ENCODE data around the gene C13orf42.

DNA sequence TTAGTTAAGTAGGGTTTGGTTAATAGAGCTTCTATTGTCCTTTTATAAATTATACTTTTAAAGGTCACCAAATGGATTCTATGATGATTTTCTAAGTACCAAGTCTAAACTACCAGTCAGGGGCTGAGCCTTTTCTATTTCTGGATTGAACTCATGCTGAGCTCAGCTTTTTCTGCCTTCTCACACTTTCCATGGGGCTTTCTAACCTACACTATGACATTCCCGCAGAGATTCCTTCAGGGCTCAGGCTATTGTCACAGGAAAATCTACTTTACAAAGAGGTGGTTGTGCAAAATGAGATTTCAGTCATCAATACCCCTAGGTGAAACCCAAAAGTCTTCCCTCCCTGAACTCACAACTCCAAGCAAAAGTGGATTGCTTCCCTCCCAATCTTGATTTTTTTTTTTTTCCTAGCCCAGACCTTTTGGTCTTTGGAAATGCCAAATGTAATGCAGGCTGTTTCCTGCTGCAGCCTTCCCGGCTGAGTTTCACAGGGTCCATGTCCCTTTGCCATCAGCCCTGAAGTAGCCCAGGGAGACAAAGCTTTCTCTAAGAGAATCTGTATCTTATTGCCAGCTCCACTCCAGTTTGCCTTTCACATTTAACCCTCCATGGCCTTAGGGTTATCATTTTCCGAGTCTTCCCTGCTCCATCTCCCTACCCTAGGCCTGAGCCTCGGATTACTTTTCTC, 13.6 kb downstream of the C13orf42 start:
- TF ChIP-seq, protein P1, sequence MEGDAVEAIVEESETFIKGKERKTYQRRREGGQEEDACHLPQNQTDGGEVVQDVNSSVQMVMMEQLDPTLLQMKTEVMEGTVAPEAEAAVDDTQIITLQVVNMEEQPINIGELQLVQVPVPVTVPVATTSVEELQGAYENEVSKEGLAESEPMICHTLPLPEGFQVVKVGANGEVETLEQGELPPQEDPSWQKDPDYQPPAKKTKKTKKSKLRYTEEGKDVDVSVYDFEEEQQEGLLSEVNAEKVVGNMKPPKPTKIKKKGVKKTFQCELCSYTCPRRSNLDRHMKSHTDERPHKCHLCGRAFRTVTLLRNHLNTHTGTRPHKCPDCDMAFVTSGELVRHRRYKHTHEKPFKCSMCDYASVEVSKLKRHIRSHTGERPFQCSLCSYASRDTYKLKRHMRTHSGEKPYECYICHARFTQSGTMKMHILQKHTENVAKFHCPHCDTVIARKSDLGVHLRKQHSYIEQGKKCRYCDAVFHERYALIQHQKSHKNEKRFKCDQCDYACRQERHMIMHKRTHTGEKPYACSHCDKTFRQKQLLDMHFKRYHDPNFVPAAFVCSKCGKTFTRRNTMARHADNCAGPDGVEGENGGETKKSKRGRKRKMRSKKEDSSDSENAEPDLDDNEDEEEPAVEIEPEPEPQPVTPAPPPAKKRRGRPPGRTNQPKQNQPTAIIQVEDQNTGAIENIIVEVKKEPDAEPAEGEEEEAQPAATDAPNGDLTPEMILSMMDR (conservative IDR thresholded peaks at IDR 0.05; ENCODE audit: low read length), result no peak
- no peak for TF ChIP-seq EZH2phosphoT487 (IDR thresholded peaks at IDR 0.05; ENCODE audit: borderline replicate concordance)
